Activated CD4-positive, alpha-beta T cell treated with anti-CD3 and anti-CD28 coated beads, Interleukin-2, amount 10 ng/mL, durations not matched to agents 7 days and 5 days (primary cell): ENCODE data around the gene TRIM73. TPM values are rescaled to one million over a fixed set of nuclear protein-coding genes. Genes with fewer than 3 reads are reported as not detected.
A peak's percentile ranks its signal among the peaks of the same experiment; 100 is the strongest.
"Not testable (repeated sequence)": the region's sequence is repeated elsewhere in the genome, so short reads cannot be mapped to it uniquely, and the experiment has no call there.

Source experiments
- CTCF ChIA-PET: fragments of 350-600 bp; sonication (Branson Sonifier 250); formaldehyde crosslinking; loops from one replicate; lab custom pipeline; 2021; ENCODE audit warnings: antibody characterized with exemption; lab: Charles Lee
- POLR2A ChIA-PET: fragments of 350-600 bp; sonication (Branson Sonifier 250); formaldehyde crosslinking; loops from one replicate; lab custom pipeline; 2021; ENCODE audit warnings: antibody characterized with exemption; lab: Charles Lee
- DNase-seq: peaks from one replicate; pipeline ENCODE4 v3.0.0-alpha.2; 2020
- H3K27ac Mint-ChIP-seq: one replicate; pipeline ENCODE4 v1.8.0; 2021; ENCODE audit warnings: mild to moderate bottlenecking, moderate library complexity, mixed read lengths
- H3K27me3 Mint-ChIP-seq: one replicate; pipeline ENCODE4 v1.8.0; 2021; ENCODE audit warnings: mixed read lengths
- H3K36me3 Mint-ChIP-seq: one replicate; pipeline ENCODE4 v1.8.0; 2021; ENCODE audit warnings: low read depth, mixed read lengths
- H3K4me1 Mint-ChIP-seq: one replicate; pipeline ENCODE4 v1.8.0; 2021; ENCODE audit warnings: mixed read lengths
- H3K4me3 Mint-ChIP-seq: one replicate; pipeline ENCODE4 v1.8.0; 2021; ENCODE audit warnings: mild to moderate bottlenecking, moderate library complexity, mixed read lengths
- H3K9me3 Mint-ChIP-seq: one replicate; pipeline ENCODE4 v1.8.0; 2021; ENCODE audit warnings: mixed read lengths
- total RNA-seq, 2 experiments: library from RNA; stranded (reverse); gene quantifications; one replicate each; pipeline ENCODE4 v1.2.3, GENCODE V29; 2021

TRIM73 gene
- total RNA-seq, 2 experiments from 2014 or later, result 12.4 to 13.1 TPM

GRCh38 chr7:75420152-75420551 lies 24.7 kb downstream of the TRIM73 start:
- H3K4me3 Mint-ChIP-seq, CTCF ChIA-PET, POLR2A ChIA-PET, H3K4me1 Mint-ChIP-seq, H3K27me3 Mint-ChIP-seq, DNase-seq, H3K9me3 Mint-ChIP-seq, H3K27ac Mint-ChIP-seq: not testable (repeated sequence)
- H3K36me3 Mint-ChIP-seq, result peaks cover 17% of the 10 kb centered on the region

GRCh38 chr7:75421798-75422710 lies 26.6 kb downstream of the TRIM73 start:
- peaks cover 17% of the 10 kb centered on the region for H3K36me3 Mint-ChIP-seq
- H3K9me3 Mint-ChIP-seq, POLR2A ChIA-PET, H3K27ac Mint-ChIP-seq, H3K4me1 Mint-ChIP-seq, H3K27me3 Mint-ChIP-seq, H3K4me3 Mint-ChIP-seq, DNase-seq, CTCF ChIA-PET: not testable (repeated sequence)

GRCh38 chr7:75423481-75423880 lies 28.1 kb downstream of the TRIM73 start:
- H3K27ac Mint-ChIP-seq, CTCF ChIA-PET, H3K9me3 Mint-ChIP-seq, DNase-seq, POLR2A ChIA-PET, H3K27me3 Mint-ChIP-seq, H3K4me3 Mint-ChIP-seq: not testable (repeated sequence)
- peaks cover 11% of the 10 kb centered on the region for H3K4me1 Mint-ChIP-seq
- H3K36me3 Mint-ChIP-seq, result peaks cover 23% of the 10 kb centered on the region

GRCh38 chr7:75439000-75439399 lies 43.6 kb downstream of the TRIM73 start:
- H3K9me3 Mint-ChIP-seq, H3K4me3 Mint-ChIP-seq, H3K27ac Mint-ChIP-seq, CTCF ChIA-PET, DNase-seq, H3K27me3 Mint-ChIP-seq, POLR2A ChIA-PET: not testable (repeated sequence)
- Mint-ChIP-seq H3K36me3 (peaks cover 43% of the 10 kb centered on the region), H3K4me1 (peaks cover 13% of the 10 kb centered on the region)

- Mint-ChIP-seq H3K27ac (peak overlapping the region; percentile 94), H3K36me3 (peaks cover 27% of the 10 kb centered on the region), H3K4me3 (peak overlapping the region; percentile 87)
- DNase-seq, H3K27me3 Mint-ChIP-seq, H3K9me3 Mint-ChIP-seq, POLR2A ChIA-PET, CTCF ChIA-PET, H3K4me1 Mint-ChIP-seq: not testable (repeated sequence)
Measured at GRCh38 chr7:75442101-75442464, 46.7 kb downstream of the TRIM73 start.

GRCh38 chr7:75442465-75443111 lies 47.2 kb downstream of the TRIM73 start:
- Mint-ChIP-seq H3K27ac (peak overlapping the region; percentile 94), H3K4me3 (peak overlapping the region; percentile 80), H3K36me3 (peaks cover 27% of the 10 kb centered on the region)
- DNase-seq, result peak; percentile 8
- CTCF ChIA-PET, POLR2A ChIA-PET, H3K9me3 Mint-ChIP-seq, H3K27me3 Mint-ChIP-seq, H3K4me1 Mint-ChIP-seq: not testable (repeated sequence)

GRCh38 chr7:75449946-75450345 lies 54.5 kb downstream of the TRIM73 start:
- H3K4me1 Mint-ChIP-seq, DNase-seq, POLR2A ChIA-PET, H3K27me3 Mint-ChIP-seq, H3K4me3 Mint-ChIP-seq, H3K27ac Mint-ChIP-seq, H3K36me3 Mint-ChIP-seq, CTCF ChIA-PET, H3K9me3 Mint-ChIP-seq: not testable (repeated sequence)

- H3K36me3 Mint-ChIP-seq, DNase-seq, H3K4me3 Mint-ChIP-seq, H3K4me1 Mint-ChIP-seq, POLR2A ChIA-PET, H3K9me3 Mint-ChIP-seq, CTCF ChIA-PET, H3K27me3 Mint-ChIP-seq, H3K27ac Mint-ChIP-seq: not testable (repeated sequence)
Measured at GRCh38 chr7:75452494-75452955, 57.1 kb downstream of the TRIM73 start.

Other genes with a start within 250 kb of the TRIM73 start
- gene POM121C, start 90.7 kb downstream of the TRIM73 start, total RNA-seq, result 10 to 100 TPM; 75.4 to 81.7 TPM
- gene SPDYE5, start 96.7 kb downstream of the TRIM73 start, total RNA-seq, result not detected